HepG2 (cell line): ENCODE measurements around the gene NPW. TPM values are rescaled to one million over a fixed set of nuclear protein-coding genes. Genes with fewer than 3 reads are reported as not detected.

Experiments used
- ATF4 ChIP-seq, 2 experiments: fragments of 450-650 bp in 1 of 2; sonication (generic) in 1 of 2; formaldehyde crosslinking; IDR thresholded peaks; 2 replicates each; pipeline versions ENCODE4 v1.5.0 to v1.8.0; 2020 to 2022; ENCODE audit warnings: mild to moderate bottlenecking in 1 of 2, missing genetic modification reagents in 1 of 2
- BRF2 ChIP-seq: sonication (generic); formaldehyde crosslinking; IDR thresholded peaks from 2 replicates; pipeline ENCODE4 v1.8.1; 2022; ENCODE audit warnings: mild to moderate bottlenecking, missing genetic modification reagents
- FOXP4 ChIP-seq: sonication (generic); formaldehyde crosslinking; IDR thresholded peaks from 2 replicates; pipeline ENCODE4 v1.4.0; 2020; ENCODE audit warnings: missing genetic modification reagents
- GTF3A ChIP-seq: sonication (generic); formaldehyde crosslinking; conservative IDR thresholded peaks from 2 replicates; pipeline ENCODE4 v1.4.0; 2020; ENCODE audit warnings: mild to moderate bottlenecking, missing genetic modification reagents
- HINFP ChIP-seq: sonication (generic); formaldehyde crosslinking; IDR thresholded peaks from 2 replicates; pipeline ENCODE4 v1.4.0; 2020; ENCODE audit warnings: low read depth, mild to moderate bottlenecking, missing genetic modification reagents
- JDP2 ChIP-seq: sonication (generic); formaldehyde crosslinking; IDR thresholded peaks from 2 replicates; pipeline ENCODE4 v1.8.1; 2022; ENCODE audit warnings: missing genetic modification reagents, borderline replicate concordance
- MBNL3 ChIP-seq: fragments of 250-450 bp; sonication (Bioruptor Pico); conservative IDR thresholded peaks from 2 replicates; pipeline ENCODE4 v1.8.0; 2022; ENCODE audit warnings: mild to moderate bottlenecking, inconsistent platforms
- NR2F2 ChIP-seq: IDR thresholded peaks from 2 replicates; pipeline ENCODE4 v1.6.1; 2012; ENCODE audit warnings: low read depth, inconsistent platforms, borderline replicate concordance
- RFX5 ChIP-seq: IDR thresholded peaks from 2 replicates; pipeline ENCODE4 v1.6.1; 2011; ENCODE audit warnings: low read depth, low read length, improper control_type of control experiment
- ZBTB40 ChIP-seq, 2 experiments: fragments of 450-650 bp in 1 of 2; sonication (generic) in 1 of 2; formaldehyde crosslinking in 1 of 2; IDR thresholded peaks; 2 replicates each; pipeline versions ENCODE4 v1.6.1 to v1.8.0; 2016 to 2022; ENCODE audit warnings: antibody characterized with exemption in 1 of 2, mild to moderate bottlenecking in 1 of 2, missing genetic modification reagents in 1 of 2
- ZNF570 ChIP-seq: sonication (generic); formaldehyde crosslinking; IDR thresholded peaks from 2 replicates; pipeline ENCODE4 v1.4.0; 2020; ENCODE audit warnings: mild to moderate bottlenecking, missing genetic modification reagents, borderline replicate concordance
- polyA plus RNA-seq, 8 experiments: library from polyadenylated mRNA; depleted of rRNA in 3 of 8; stranded (reverse) in 7 of 8; unstranded in 1 of 8; fragments of >200 nt; fragmentation: Illumina TruSeq in 4 of 8; extraction: Trizol in 4 of 8; gene quantifications; 2 replicates each; pipeline versions ENCODE4 v1.2.1 to v1.2.3, GENCODE V29; 2011 to 2016; ENCODE audit warnings: low read depth in 4 of 8, missing spikeins in 1 of 8, mixed read lengths in 1 of 8; ENCODE audit not compliant: insufficient read depth in 1 of 8
- total RNA-seq, 5 experiments: library from RNA; depleted of rRNA; stranded (reverse); fragments of >200 nt; fragmentation: Illumina TruSeq; extraction: Trizol; gene quantifications; 2 replicates each; pipeline ENCODE4 v1.2.3, GENCODE V29; 2016; ENCODE audit warnings: low read depth in 1 of 5

Gene NPW
- total and polyA plus RNA-seq, 2 of the 13 experiments (the other 11 are each of a cell fraction or from before 2014, with no cell fraction given): 0.24 to 0.97 TPM

- TF ChIP-seq HINFP: no peak; the same call in 1 of the 2 replicates
- no peak for TF ChIP-seq ZNF570 (CRISPR knock-in tag)
- no peak for TF ChIP-seq BRF2 (CRISPR knock-in tag)
- no peak for TF ChIP-seq JDP2 (CRISPR knock-in tag)
- TF ChIP-seq MBNL3 (CRISPR knock-in tag): no peak
- TF ChIP-seq GTF3A (CRISPR knock-in tag): no peak
- no peak for TF ChIP-seq ZBTB40 (IDR thresholded peaks at IDR 0.05)
- no peak for TF ChIP-seq ZBTB40 (CRISPR knock-in tag; IDR thresholded peaks at IDR 0.05)
- TF ChIP-seq RFX5: no peak
- TF ChIP-seq NR2F2: no peak
- TF ChIP-seq FOXP4: no peak
- no peak for TF ChIP-seq ATF4 (CRISPR knock-in tag; IDR thresholded peaks at IDR 0.05)
Observed at GRCh38 chr16:2003827-2004641, 15.6 kb upstream of the NPW start (continued).
